Eye (tissue), 1 donor: Measurements from ENCODE around the gene GFRA4.
"Not testable (repeated sequence)": the region's sequence is repeated elsewhere in the genome, so short reads cannot be mapped to it uniquely, and the experiment has no call there.

Source experiments
- DNase-seq: peaks from one replicate; pipeline ENCODE4 v3.0.0-alpha.2; 2015

Gene GFRA4

GRCh38 chr20:3652676-3653596 lies 10.3 kb downstream of the GFRA4 start:
- no peak for DNase-seq

GRCh38 chr20:3652221-3652620 lies 11.0 kb downstream of the GFRA4 start:
- no peak for DNase-seq

GRCh38 chr20:3651204-3651962 lies 11.8 kb downstream of the GFRA4 start:
- no peak for DNase-seq

GRCh38 chr20:3648951-3649350 lies 14.2 kb downstream of the GFRA4 start:
- DNase-seq: no peak

- DNase-seq: no peak
These were observed 15.7 kb downstream of the GFRA4 start for GRCh38 chr20:3647473-3647872.

GRCh38 chr20:3646651-3647050 lies 16.5 kb downstream of the GFRA4 start:
- no peak for DNase-seq

GRCh38 chr20:3646067-3646440 lies 17.1 kb downstream of the GFRA4 start:
- no peak for DNase-seq

GRCh38 chr20:3645309-3646066 lies 17.7 kb downstream of the GFRA4 start:
- DNase-seq: no peak

GRCh38 chr20:3640259-3640658 lies 22.9 kb downstream of the GFRA4 start:
- DNase-seq: no peak

GRCh38 chr20:3635346-3635745 lies 27.9 kb downstream of the GFRA4 start:
- DNase-seq: no peak

- no peak for DNase-seq
These were observed 29.2 kb downstream of the GFRA4 start for GRCh38 chr20:3633913-3634478.

GRCh38 chr20:3632311-3633004 lies 30.7 kb downstream of the GFRA4 start:
- no peak for DNase-seq

- no peak for DNase-seq
These were observed 31.7 kb downstream of the GFRA4 start for GRCh38 chr20:3631534-3631933.

GRCh38 chr20:3630429-3630828 lies 32.8 kb downstream of the GFRA4 start:
- DNase-seq: no peak

GRCh38 chr20:3629893-3630292 lies 33.3 kb downstream of the GFRA4 start:
- no peak for DNase-seq

- no peak for DNase-seq
These were observed 34.5 kb downstream of the GFRA4 start for GRCh38 chr20:3628502-3629314.

GRCh38 chr20:3627476-3627875 lies 35.7 kb downstream of the GFRA4 start:
- no peak for DNase-seq

GRCh38 chr20:3622406-3622805 lies 40.8 kb downstream of the GFRA4 start:
- no peak for DNase-seq

GRCh38 chr20:3621111-3621510 lies 42.1 kb downstream of the GFRA4 start:
- DNase-seq: no peak

GRCh38 chr20:3616250-3616649 lies 46.9 kb downstream of the GFRA4 start:
- DNase-seq: no peak

- DNase-seq: not testable (repeated sequence)
These were observed 47.9 kb downstream of the GFRA4 start for GRCh38 chr20:3615171-3615840.
